ENCODE results near the gene CYLD.

- no peak for TF ChIP-seq CTCF (optimal IDR thresholded peaks at IDR 0.05 in 1 of 3, IDR thresholded peaks at IDR 0.05 in 1 of 3, conservative IDR thresholded peaks at IDR 0.05 in 1 of 3; ENCODE audit: extremely low read depth in 1 of 3, insufficient read depth in 2 of 3, low read length in 3 of 3)
- no peak for TF ChIP-seq EZH2 (IDR thresholded peaks at IDR 0.05; ENCODE audit: low read length)
Measured at GRCh38 chr16:50718761-50719400, 23.0 kb upstream of the CYLD start.
